ENCODE measurements around the gene SUPT20H.

Gene SUPT20H

GRCh38 chr13:37058910-37059847 lies at the start of gene SUPT20H:
SUPT20H (minus strand) TSS chr13:37059688; CDS start chr13:37051490, 8,198 bp downstream.
- DNase-seq, result peak; percentile 87 to 88

- DNase-seq, result peak; percentile 23 to 45
Measured at GRCh38 chr13:37109051-37109678, 49.7 kb upstream of the SUPT20H start.

GRCh38 chr13:37107868-37108267 lies 48.4 kb upstream of the SUPT20H start:
- DNase-seq, result no peak

- no peak for DNase-seq
Measured at GRCh38 chr13:37107456-37107855, 48.0 kb upstream of the SUPT20H start.

GRCh38 chr13:37106642-37107041 lies 47.2 kb upstream of the SUPT20H start:
- DNase-seq, result no peak

GRCh38 chr13:37105251-37105714 lies 45.8 kb upstream of the SUPT20H start, which contains the start of gene CSNK1A1L:
CSNK1A1L (minus strand) TSS chr13:37105664; CDS start chr13:37105256, 408 bp downstream.
- DNase-seq, result no peak

- no peak for DNase-seq
Measured at GRCh38 chr13:37102896-37103295, 43.4 kb upstream of the SUPT20H start.

GRCh38 chr13:37101201-37101600 lies 41.7 kb upstream of the SUPT20H start:
- no peak for DNase-seq

GRCh38 chr13:37100731-37101130 lies 41.2 kb upstream of the SUPT20H start:
- no peak for DNase-seq

GRCh38 chr13:37097076-37097475 lies 37.6 kb upstream of the SUPT20H start:
- DNase-seq, result no peak

GRCh38 chr13:37094840-37095239 lies 35.4 kb upstream of the SUPT20H start:
- no peak for DNase-seq

- no peak for DNase-seq
Measured at GRCh38 chr13:37094099-37094498, 34.6 kb upstream of the SUPT20H start.

GRCh38 chr13:37091835-37092234 lies 32.3 kb upstream of the SUPT20H start:
- no peak for DNase-seq

- no peak for DNase-seq
Measured at GRCh38 chr13:37090912-37091311, 31.4 kb upstream of the SUPT20H start.

- DNase-seq, result no peak
Measured at GRCh38 chr13:37089495-37089894, 30.0 kb upstream of the SUPT20H start.

GRCh38 chr13:37087486-37087885 lies 28.0 kb upstream of the SUPT20H start:
- no peak for DNase-seq

GRCh38 chr13:37085606-37086005 lies 26.1 kb upstream of the SUPT20H start:
- DNase-seq, result no peak

- DNase-seq, result no peak
Measured at GRCh38 chr13:37076818-37077217, 17.3 kb upstream of the SUPT20H start.

GRCh38 chr13:37075164-37075563 lies 15.7 kb upstream of the SUPT20H start:
- no peak for DNase-seq

- peak; percentile 9 to 44 for DNase-seq
Measured at GRCh38 chr13:37074703-37075102, 15.2 kb upstream of the SUPT20H start.

- DNase-seq, result no peak
Measured at GRCh38 chr13:37072024-37072423, 12.5 kb upstream of the SUPT20H start.

- no peak for DNase-seq
Measured at GRCh38 chr13:37070956-37071355, 11.5 kb upstream of the SUPT20H start.

GRCh38 chr13:37070145-37070695 lies 10.7 kb upstream of the SUPT20H start:
- no peak for DNase-seq
